ENCODE data around the gene POLRMT.
"Not testable (repeated sequence)": the region's sequence is repeated elsewhere in the genome, so short reads cannot be mapped to it uniquely, and the experiment has no call there.

The POLRMT gene

GRCh38 chr19:588093-588740 is 45.1 kb downstream of the POLRMT start:
- H3K4me3 ChIP-seq (replicated peaks; ENCODE audit: low read depth, low read length) = no peak overlapping the region
- peak; percentile 74 for DNase-seq (ENCODE audit: low read depth)
- TF ChIP-seq CTCF (IDR thresholded peaks at IDR 0.05; ENCODE audit: low read length, missing control alignments) = peak; percentile 63

GRCh38 chr19:585551-586110 is 47.7 kb downstream of the POLRMT start:
- H3K4me3 ChIP-seq (replicated peaks; ENCODE audit: low read depth, low read length) = no peak overlapping the region
- DNase-seq (ENCODE audit: low read depth) = no peak
- TF ChIP-seq CTCF (IDR thresholded peaks at IDR 0.05; ENCODE audit: low read length, missing control alignments) = no peak

GRCh38 chr19:585146-585545 is 48.2 kb downstream of the POLRMT start:
- not testable (repeated sequence) for H3K4me3 ChIP-seq (replicated peaks; ENCODE audit: low read depth, low read length); DNase-seq (ENCODE audit: low read depth)

- DNase-seq (ENCODE audit: low read depth) = peak; percentile 47
- H3K4me3 ChIP-seq (replicated peaks; ENCODE audit: low read depth, low read length) = no peak overlapping the region
- peak; percentile 75 for TF ChIP-seq CTCF (IDR thresholded peaks at IDR 0.05; ENCODE audit: low read length, missing control alignments)
Observed at GRCh38 chr19:584240-585001, 48.9 kb downstream of the POLRMT start.

GRCh38 chr19:583968-584239 is 49.4 kb downstream of the POLRMT start:
- no peak for DNase-seq (ENCODE audit: low read depth)
- H3K4me3 ChIP-seq (replicated peaks; ENCODE audit: low read depth, low read length) = no peak overlapping the region
- no peak for TF ChIP-seq CTCF (IDR thresholded peaks at IDR 0.05; ENCODE audit: low read length, missing control alignments)

GRCh38 chr19:583198-583967 is 50.0 kb downstream of the POLRMT start:
- TF ChIP-seq CTCF (IDR thresholded peaks at IDR 0.05; ENCODE audit: low read length, missing control alignments) = no peak
- no peak for DNase-seq (ENCODE audit: low read depth)
- no peak overlapping the region for H3K4me3 ChIP-seq (replicated peaks; ENCODE audit: low read depth, low read length)

GRCh38 chr19:582497-583197 is 50.7 kb downstream of the POLRMT start:
- TF ChIP-seq CTCF (IDR thresholded peaks at IDR 0.05; ENCODE audit: low read length, missing control alignments) = no peak
- no peak for DNase-seq (ENCODE audit: low read depth)
- H3K4me3 ChIP-seq (replicated peaks; ENCODE audit: low read depth, low read length) = no peak overlapping the region
